IMR-90 (cell line): ENCODE data around the gene NUP210.

Experiments
- BHLHE40 ChIP-seq: fragments of 150-350 bp; IDR thresholded peaks from 2 replicates; pipeline ENCODE4 v1.6.1; 2016; ENCODE audit warnings: mild to moderate bottlenecking, low read depth, low read length
- CEBPB ChIP-seq: IDR thresholded peaks from 2 replicates; pipeline ENCODE4 v1.6.1; 2012; ENCODE audit warnings: low read depth, low read length, improper control_type of control experiment
- CTCF ChIP-seq: conservative IDR thresholded peaks from 2 replicates; pipeline ENCODE4 v1.5.1; 2012; ENCODE audit warnings: mild to moderate bottlenecking, low read depth, low read length, improper control_type of control experiment
- FOS ChIP-seq: fragments of 150-350 bp; IDR thresholded peaks from 2 replicates; pipeline ENCODE4 v1.6.1; 2016; ENCODE audit warnings: low read depth, low read length
- MAFK ChIP-seq: IDR thresholded peaks from 2 replicates; pipeline ENCODE4 v1.6.1; 2012; ENCODE audit warnings: low read depth, low read length, improper control_type of control experiment
- MXI1 ChIP-seq: IDR thresholded peaks from 2 replicates; pipeline ENCODE4 v1.6.1; 2012; ENCODE audit warnings: low read depth, mild to moderate bottlenecking, low read length, moderate library complexity, borderline replicate concordance
- NFE2L2 ChIP-seq: fragments of 150-350 bp; IDR thresholded peaks from 2 replicates; pipeline ENCODE4 v1.6.1; 2016; ENCODE audit warnings: low read depth, mild to moderate bottlenecking, low read length
- POLR2A ChIP-seq: IDR thresholded peaks from 2 replicates; pipeline ENCODE4 v1.6.1; 2012; ENCODE audit warnings: mild to moderate bottlenecking, low read depth, low read length
- RAD21 ChIP-seq: IDR thresholded peaks from 2 replicates; pipeline ENCODE4 v1.6.1; 2012; ENCODE audit warnings: low read length, improper control_type of control experiment
- RFX5 ChIP-seq: IDR thresholded peaks from 2 replicates; pipeline ENCODE4 v1.8.0; 2012; ENCODE audit warnings: low read depth, mild to moderate bottlenecking, low read length, moderate library complexity
- SMC3 ChIP-seq: fragments of 150-350 bp; IDR thresholded peaks from 2 replicates; pipeline ENCODE4 v1.6.1; 2016; ENCODE audit warnings: low read depth, mild to moderate bottlenecking, antibody characterized with exemption, low read length, moderate library complexity

- TF ChIP-seq CTCF (no peak), POLR2A (no peak), SMC3 (no peak), CEBPB (no peak), MXI1 (no peak), RAD21 (no peak), MAFK (no peak), RFX5 (no peak), NFE2L2 (no peak), BHLHE40 (no peak), FOS (no peak)
These were observed 25.8 kb downstream of the NUP210 start for GRCh38 chr3:13394363-13394762.
